OCI-LY7 (cell line): ENCODE results near the gene TGM1. TPM values are rescaled to one million over a fixed set of nuclear protein-coding genes. Genes with fewer than 3 reads are reported as not detected.
"Not testable (repeated sequence)": the region's sequence is repeated elsewhere in the genome, so short reads cannot be mapped to it uniquely, and the experiment has no call there.

Experiments used
- BruUV-seq: library from RNA; stranded (reverse); fragments of 400-500 nt; replicated peaks from 2 replicates; lab custom pipeline; 2021; lab: Mats Ljungman, UMichigan
- CTCF ChIA-PET: fragments of 300-600 bp; sonication (Branson Sonifier 250); formaldehyde crosslinking; loops from one replicate; lab custom pipeline; 2022; ENCODE audit warnings: antibody characterized with exemption; ENCODE audit not compliant: unreplicated experiment; lab: Charles Lee
- POLR2A ChIA-PET: fragments of 300-600 bp; sonication (Branson Sonifier 250); formaldehyde crosslinking; loops from one replicate; lab custom pipeline; 2022; ENCODE audit warnings: antibody characterized with exemption; lab: Charles Lee
- DNase-seq: peaks from one replicate; pipeline ENCODE4 v3.0.0-alpha.2; 2015; ENCODE audit warnings: low spot score
- H2AFZ ChIP-seq: fragments of 200-600 bp; sonication (generic), shearing (Covaris generic); 2 replicates; pipeline ENCODE4 v1.6.1; 2014; ENCODE audit warnings: mild to moderate bottlenecking, antibody characterized with exemption, low read length, moderate library complexity
- H3K27ac ChIP-seq: fragments of 200-600 bp; sonication (generic); 2 replicates; pipeline ENCODE4 v1.5.1; 2014; ENCODE audit warnings: mixed run types, low read depth, mild to moderate bottlenecking, moderate library complexity, low read length, inconsistent platforms; ENCODE audit not compliant: poor library complexity, severe bottlenecking
- H3K36me3 ChIP-seq: fragments of 200-600 bp; sonication (generic); 2 replicates; pipeline ENCODE4 v1.6.1; 2014; ENCODE audit warnings: mild to moderate bottlenecking, antibody characterized with exemption, low read length, moderate library complexity, mixed read lengths; ENCODE audit not compliant: insufficient read depth
- H3K4me1 ChIP-seq: fragments of 200-600 bp; sonication (generic); 2 replicates; pipeline ENCODE4 v1.5.1; 2014; ENCODE audit warnings: mild to moderate bottlenecking, low read length; ENCODE audit not compliant: insufficient read depth, poor library complexity, severe bottlenecking
- H3K4me2 ChIP-seq: fragments of 200-600 bp; sonication (generic); 2 replicates; pipeline ENCODE4 v1.6.1; 2014; ENCODE audit warnings: mild to moderate bottlenecking, low read length
- H3K4me3 ChIP-seq: fragments of 200-600 bp; sonication (generic); 2 replicates; pipeline ENCODE4 v1.5.1; 2014; ENCODE audit warnings: mild to moderate bottlenecking, low read depth, low read length; ENCODE audit not compliant: poor library complexity, severe bottlenecking
- H3K79me2 ChIP-seq: fragments of 200-600 bp; sonication (generic); 2 replicates; pipeline ENCODE4 v1.6.1; 2016; ENCODE audit warnings: low read depth, mild to moderate bottlenecking, low read length, moderate library complexity, mixed read lengths; ENCODE audit not compliant: insufficient read depth
- H3K9me2 ChIP-seq: fragments of 200-600 bp; sonication (generic); 2 replicates; pipeline ENCODE4 v1.6.1; 2016; ENCODE audit warnings: mild to moderate bottlenecking, low read length, mixed read lengths; ENCODE audit not compliant: insufficient read depth
- H3K9me3 ChIP-seq: fragments of 200-600 bp; sonication (generic); 2 replicates; pipeline ENCODE4 v1.6.1; 2014; ENCODE audit warnings: mild to moderate bottlenecking, mixed run types, low read length, mixed read lengths
- H4K20me1 ChIP-seq: fragments of 200-600 bp; sonication (generic); 2 replicates; pipeline ENCODE4 v1.6.1; 2014; ENCODE audit warnings: mild to moderate bottlenecking, antibody characterized with exemption, low read length, moderate library complexity, mixed read lengths; ENCODE audit not compliant: insufficient read depth
- EZH2phosphoT487 ChIP-seq: fragments of 200-600 bp; sonication (generic); IDR thresholded peaks from 2 replicates; pipeline ENCODE4 v1.6.1; 2018; ENCODE audit warnings: low read depth, borderline replicate concordance, mild to moderate bottlenecking, mixed run types, antibody characterized with exemption, low read length, moderate library complexity, mixed read lengths
- intact Hi-C: fragments of 100-400 bp; cut with micrococcal nuclease; formaldehyde crosslinking; loops from one replicate; pipeline ENCODE4 v1.10.0; 2022; ENCODE audit not compliant: unreplicated experiment
- total RNA-seq, 2 experiments: library from RNA; depleted of rRNA in 1 of 2; stranded (reverse); fragments of >200 nt in 1 of 2; shearing (Covaris generic) in 1 of 2; gene quantifications; 2 replicates each; pipeline ENCODE4 v1.2.3, GENCODE V29; 2014 to 2022
- TF ChIP-seq, protein P1 (sequence below): fragments of 200-600 bp; sonication (generic); conservative IDR thresholded peaks from 2 replicates; pipeline ENCODE4 v1.5.1; 2014; ENCODE audit warnings: mild to moderate bottlenecking, antibody characterized with exemption, low read length, moderate library complexity, mixed read lengths

The TGM1 gene
- total RNA-seq, 2 experiments from 2014 or later, result 5.2 to 5.4 TPM

DNA sequence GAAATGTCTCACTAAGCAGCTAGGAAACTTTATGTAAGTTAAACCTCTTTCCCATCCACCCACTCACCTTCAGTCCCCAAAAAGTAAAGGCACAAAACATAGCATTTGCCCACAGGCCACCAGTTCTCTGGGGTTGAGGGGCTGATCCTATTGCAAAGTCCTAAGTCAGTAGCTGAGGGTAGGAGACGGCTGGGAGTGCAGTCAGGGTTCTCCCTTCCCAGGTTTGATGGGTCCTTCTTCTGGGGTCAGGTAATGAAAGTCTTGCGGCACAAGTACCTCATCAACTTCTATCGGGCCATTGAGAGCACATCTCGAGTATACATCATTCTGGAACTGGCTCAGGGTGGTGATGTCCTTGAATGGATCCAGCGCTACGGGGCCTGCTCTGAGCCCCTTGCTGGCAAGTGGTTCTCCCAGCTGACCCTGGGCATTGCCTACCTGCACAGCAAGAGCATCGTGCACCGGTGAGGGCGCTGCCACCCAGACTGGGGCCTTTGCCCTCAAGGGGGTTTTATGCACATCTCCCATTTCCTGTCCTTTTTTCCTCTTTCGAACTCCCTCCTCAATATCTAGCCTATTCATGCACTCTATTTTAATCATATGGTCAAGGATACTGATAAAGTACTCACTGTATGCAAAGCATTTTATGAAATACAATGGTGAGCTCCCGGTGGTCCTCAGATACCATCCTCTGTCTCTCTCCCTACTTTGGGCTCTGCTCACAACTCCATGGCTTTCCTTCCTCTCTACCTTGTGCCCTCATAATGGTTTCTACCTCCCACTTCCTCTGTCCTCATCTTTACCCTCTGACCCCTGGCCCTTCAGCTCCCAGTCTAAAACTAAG is 56.5 kb downstream of the TGM1 start:
- no peak overlapping the region for H3K27ac ChIP-seq
- CTCF ChIA-PET, result no interaction called here
- no peak overlapping the region for H2AFZ ChIP-seq
- no peak for DNase-seq
- POLR2A ChIA-PET, result interaction anchor here (0.9 kb wide), 1 partner anchor 8 kb away, joined by 5 read pairs; no protein-coding TSS in a partner anchor
- TF ChIP-seq, protein P1, sequence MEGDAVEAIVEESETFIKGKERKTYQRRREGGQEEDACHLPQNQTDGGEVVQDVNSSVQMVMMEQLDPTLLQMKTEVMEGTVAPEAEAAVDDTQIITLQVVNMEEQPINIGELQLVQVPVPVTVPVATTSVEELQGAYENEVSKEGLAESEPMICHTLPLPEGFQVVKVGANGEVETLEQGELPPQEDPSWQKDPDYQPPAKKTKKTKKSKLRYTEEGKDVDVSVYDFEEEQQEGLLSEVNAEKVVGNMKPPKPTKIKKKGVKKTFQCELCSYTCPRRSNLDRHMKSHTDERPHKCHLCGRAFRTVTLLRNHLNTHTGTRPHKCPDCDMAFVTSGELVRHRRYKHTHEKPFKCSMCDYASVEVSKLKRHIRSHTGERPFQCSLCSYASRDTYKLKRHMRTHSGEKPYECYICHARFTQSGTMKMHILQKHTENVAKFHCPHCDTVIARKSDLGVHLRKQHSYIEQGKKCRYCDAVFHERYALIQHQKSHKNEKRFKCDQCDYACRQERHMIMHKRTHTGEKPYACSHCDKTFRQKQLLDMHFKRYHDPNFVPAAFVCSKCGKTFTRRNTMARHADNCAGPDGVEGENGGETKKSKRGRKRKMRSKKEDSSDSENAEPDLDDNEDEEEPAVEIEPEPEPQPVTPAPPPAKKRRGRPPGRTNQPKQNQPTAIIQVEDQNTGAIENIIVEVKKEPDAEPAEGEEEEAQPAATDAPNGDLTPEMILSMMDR, result no peak
- TF ChIP-seq EZH2phosphoT487, result no peak
- peaks cover 2% of the 10 kb centered on the region; the same call in 1 of the 2 replicates for H3K79me2 ChIP-seq
- no peak overlapping the region for H3K4me2 ChIP-seq
- peaks cover 7% of the 10 kb centered on the region; the same call in 1 of the 2 replicates for H3K9me3 ChIP-seq
- intact Hi-C loops, result no loop called here
- H3K4me3 ChIP-seq, result no peak overlapping the region
- BruUV-seq, result no TSS peak
- H3K4me1 ChIP-seq, result peaks cover 5% of the 10 kb centered on the region
- H3K9me2 ChIP-seq, result no peaks in the 10 kb centered on the region
- H3K36me3 ChIP-seq, result peaks cover 95% of the 10 kb centered on the region
- H4K20me1 ChIP-seq, result no peaks in the 10 kb centered on the region

DNA sequence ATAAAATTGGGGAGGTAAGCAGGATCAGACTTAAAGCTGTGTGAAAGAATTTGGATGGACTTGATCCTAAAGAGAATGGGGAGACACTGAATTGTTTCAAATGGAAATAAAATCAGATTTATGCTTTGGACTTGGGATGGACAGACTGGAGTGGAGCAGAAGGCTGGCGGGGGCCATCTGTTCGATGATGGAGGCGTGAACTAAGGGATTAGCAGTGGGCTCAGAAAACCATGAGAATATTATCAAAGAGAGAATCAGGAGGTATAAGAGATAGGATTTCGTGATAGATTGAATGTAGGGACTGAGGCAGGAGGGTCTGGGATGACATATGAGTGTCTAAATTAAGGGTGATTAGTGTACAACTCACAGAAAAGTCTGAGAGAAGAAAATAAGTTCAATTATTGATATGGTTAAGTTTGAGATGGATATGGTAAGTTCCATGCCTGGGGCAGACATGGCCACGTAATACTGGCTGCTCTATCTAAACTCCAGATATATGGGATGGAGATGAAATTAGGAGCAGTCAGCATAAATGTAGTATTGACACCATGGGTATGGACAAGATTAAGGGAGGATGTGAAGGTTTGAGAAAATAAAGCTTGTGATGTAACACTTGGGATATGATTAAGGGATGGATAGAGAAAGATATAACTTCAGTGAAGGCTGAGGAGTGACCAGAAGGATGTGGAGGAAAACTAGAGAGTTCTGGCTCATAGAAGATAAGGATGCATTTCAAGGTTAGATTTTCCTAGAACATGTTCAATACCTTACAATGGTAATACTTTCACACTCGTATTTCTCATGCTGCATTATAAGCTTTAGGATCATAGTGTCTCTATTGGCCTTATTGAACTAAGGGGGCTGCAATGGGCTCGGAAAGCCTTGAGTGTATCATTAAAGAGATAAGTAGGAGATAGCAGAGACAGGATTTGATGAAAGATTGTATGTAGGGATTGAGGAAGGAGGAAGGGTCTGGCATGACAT is 58.5 kb downstream of the TGM1 start:
- no peak for DNase-seq
- Histone ChIP-seq H4K20me1 (no peaks in the 10 kb centered on the region), H3K36me3 (peaks cover 93% of the 10 kb centered on the region), H3K79me2 (no peaks in the 10 kb centered on the region), H3K4me1 (peaks cover 5% of the 10 kb centered on the region), H3K4me2 (no peak overlapping the region), H2AFZ (no peak overlapping the region), H3K4me3 (no peak overlapping the region), H3K9me3 (peaks cover 11% of the 10 kb centered on the region; the same call in 1 of the 2 replicates), H3K27ac (no peak overlapping the region), H3K9me2 (no peaks in the 10 kb centered on the region)
- ChIA-PET CTCF (no interaction called here), POLR2A (no interaction called here)
- intact Hi-C loops, result no loop called here
- BruUV-seq, result no TSS peak
- TF ChIP-seq EZH2phosphoT487, result no peak
- TF ChIP-seq, protein P1, result no peak

DNA sequence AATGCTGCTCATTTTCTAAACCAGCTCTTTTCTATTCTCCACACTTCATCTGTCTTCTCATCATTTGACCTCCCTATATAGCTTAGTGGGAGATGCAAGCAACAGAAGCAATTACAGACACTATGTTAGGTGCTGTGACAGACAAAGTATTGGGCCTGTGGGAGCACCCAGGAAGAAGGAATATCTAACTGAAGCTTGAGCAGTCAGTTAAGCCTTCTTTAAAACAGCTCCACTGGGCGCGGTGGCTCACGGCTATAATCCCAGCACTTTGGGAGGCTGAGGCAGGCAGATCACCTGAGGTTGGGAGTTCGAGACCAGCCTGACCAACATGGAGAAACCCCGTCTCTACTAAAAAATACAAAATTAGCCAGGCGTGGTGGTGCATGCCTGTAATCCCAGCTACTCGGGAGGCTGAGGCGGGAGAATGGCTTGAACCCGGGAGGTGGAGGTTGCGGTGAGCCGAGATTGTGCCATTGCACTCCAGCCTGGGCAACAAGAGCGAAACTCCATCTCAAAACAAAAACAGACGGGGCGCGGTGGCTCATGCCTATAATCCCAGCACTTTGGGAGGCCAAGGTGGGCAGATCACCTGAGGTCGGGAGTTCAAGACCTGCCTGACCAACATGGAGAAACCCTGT is 59.6 kb downstream of the TGM1 start:
- DNase-seq, H4K20me1 ChIP-seq, H2AFZ ChIP-seq, CTCF ChIA-PET, H3K4me1 ChIP-seq, intact Hi-C loops, BruUV-seq, H3K9me2 ChIP-seq, H3K79me2 ChIP-seq, H3K4me2 ChIP-seq, H3K27ac ChIP-seq, POLR2A ChIA-PET, H3K4me3 ChIP-seq: not testable (repeated sequence)
- Histone ChIP-seq H3K9me3 (peaks cover 11% of the 10 kb centered on the region; the same call in 1 of the 2 replicates), H3K36me3 (peaks cover 92% of the 10 kb centered on the region)

DNA sequence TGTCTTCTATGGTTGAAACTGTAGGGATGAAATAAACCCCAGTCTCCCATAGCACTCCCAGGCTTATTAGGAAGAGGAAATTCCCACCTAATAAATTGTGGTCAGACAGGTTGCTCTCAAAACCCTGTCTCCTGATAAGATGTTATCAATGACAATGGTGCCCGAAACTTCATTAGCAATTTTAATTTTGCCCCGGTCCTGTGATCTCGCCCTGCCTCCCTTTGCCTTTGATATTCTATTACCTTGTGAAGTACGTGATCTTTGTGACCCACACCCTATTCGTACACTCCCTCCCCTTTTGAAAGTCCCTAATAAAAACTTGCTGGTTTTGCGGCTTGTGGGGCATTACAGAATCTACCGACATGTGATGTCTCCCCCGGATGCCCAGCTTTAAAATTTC is 60.4 kb downstream of the TGM1 start:
- H3K9me2 ChIP-seq, H3K27ac ChIP-seq, BruUV-seq, POLR2A ChIA-PET, intact Hi-C loops, CTCF ChIA-PET, H3K4me2 ChIP-seq, H4K20me1 ChIP-seq, H3K4me1 ChIP-seq, H3K79me2 ChIP-seq, H2AFZ ChIP-seq, DNase-seq, H3K4me3 ChIP-seq: not testable (repeated sequence)
- peaks cover 84% of the 10 kb centered on the region for H3K36me3 ChIP-seq
- H3K9me3 ChIP-seq, result peaks cover 11% of the 10 kb centered on the region; the same call in 1 of the 2 replicates
